ENCODE measurements around the gene CX3CR1.

CX3CR1 gene

GRCh38 chr3:39279745-39280517 is at the start of gene CX3CR1:
Gene CX3CR1 (minus strand): TSS chr3:39280036. CDS start chr3:39266509, 13,527 bp downstream.
- Histone ChIP-seq H3K4me2 (ENCODE audit: low read depth, low read length, poor library complexity, severe bottlenecking) (no peak within 1 kb of the TSS), H3K4me3 (ENCODE audit: insufficient read depth, low read length, poor library complexity, severe bottlenecking) (no peak within 1 kb of the TSS)

GRCh38 chr3:39329493-39329892 is 49.7 kb upstream of the CX3CR1 start, which contains the start of gene CCR8:
Gene CCR8 (plus strand): TSS chr3:39329709. CDS start chr3:39332332, 2,623 bp downstream.
- Histone ChIP-seq H3K4me2 (ENCODE audit: low read depth, low read length, poor library complexity, severe bottlenecking) (no peak within 1 kb of the TSS), H3K9me2 (replicated peaks; ENCODE audit: insufficient read depth, low read length) (no peaks in the 10 kb centered on the region), H3K27ac (ENCODE audit: low read depth, low read length) (no peak within 1 kb of the TSS), H3K9ac (ENCODE audit: low read length) (no peak within 1 kb of the TSS), H3K4me3 (ENCODE audit: insufficient read depth, low read length, poor library complexity, severe bottlenecking) (no peak within 1 kb of the TSS), H4K20me1 (ENCODE audit: low read depth, low read length) (no peaks in the 10 kb centered on the region), H3F3A (ENCODE audit: insufficient read depth) (no peaks in the 10 kb centered on the region), H3K79me2 (ENCODE audit: insufficient read depth, low read length) (no peaks in the 10 kb centered on the region), H3K9me3 (ENCODE audit: insufficient read depth, low read length) (no peaks in the 10 kb centered on the region), H2AFZ (ENCODE audit: low read depth, low read length, severe bottlenecking) (no peak within 1 kb of the TSS), H3K27me3 (ENCODE audit: low read length) (no peaks in the 10 kb centered on the region), H3K36me3 (ENCODE audit: low read length) (no peaks in the 10 kb centered on the region)
- TF ChIP-seq EZH2phosphoT487 (conservative IDR thresholded peaks at IDR 0.05; ENCODE audit: low read length) (no peak), CTCF (IDR thresholded peaks at IDR 0.05; ENCODE audit: insufficient read depth, low read length, poor library complexity, severe bottlenecking) (no peak)

More at GRCh38 chr3:39279745-39280517, at the start of gene CX3CR1:
- Histone ChIP-seq H4K20me1 (ENCODE audit: low read depth, low read length) (no peaks in the 10 kb centered on the region), H3K27ac (ENCODE audit: low read depth, low read length) (no peak within 1 kb of the TSS), H3K9me3 (ENCODE audit: insufficient read depth, low read length) (no peaks in the 10 kb centered on the region), H3K79me2 (ENCODE audit: insufficient read depth, low read length) (no peaks in the 10 kb centered on the region), H2AFZ (ENCODE audit: low read depth, low read length, severe bottlenecking) (no peak within 1 kb of the TSS), H3K36me3 (ENCODE audit: low read length) (no peaks in the 10 kb centered on the region), H3K27me3 (ENCODE audit: low read length) (no peaks in the 10 kb centered on the region), H3K9ac (ENCODE audit: low read length) (no peak within 1 kb of the TSS), H3F3A (ENCODE audit: insufficient read depth) (no peaks in the 10 kb centered on the region), H3K9me2 (replicated peaks; ENCODE audit: insufficient read depth, low read length) (no peaks in the 10 kb centered on the region)
- no peak for TF ChIP-seq EZH2phosphoT487 (conservative IDR thresholded peaks at IDR 0.05; ENCODE audit: low read length)
- no peak for TF ChIP-seq CTCF (IDR thresholded peaks at IDR 0.05; ENCODE audit: insufficient read depth, low read length, poor library complexity, severe bottlenecking)

GRCh38 chr3:39327746-39328349 is 48.0 kb upstream of the CX3CR1 start:
- no peaks in the 10 kb centered on the region for H3K9me2 ChIP-seq (replicated peaks; ENCODE audit: insufficient read depth, low read length)
- H2AFZ ChIP-seq (ENCODE audit: low read depth, low read length, severe bottlenecking), result no peak overlapping the region
- H3K9me3 ChIP-seq (ENCODE audit: insufficient read depth, low read length), result no peaks in the 10 kb centered on the region

More at GRCh38 chr3:39327746-39328349, 48.0 kb upstream of the CX3CR1 start:
- H3F3A ChIP-seq (ENCODE audit: insufficient read depth), result no peaks in the 10 kb centered on the region
- H3K4me3 ChIP-seq (ENCODE audit: insufficient read depth, low read length, poor library complexity, severe bottlenecking), result no peak overlapping the region
- no peak overlapping the region for H3K4me2 ChIP-seq (ENCODE audit: low read depth, low read length, poor library complexity, severe bottlenecking)
- no peaks in the 10 kb centered on the region for H3K36me3 ChIP-seq (ENCODE audit: low read length)
- no peaks in the 10 kb centered on the region for H3K79me2 ChIP-seq (ENCODE audit: insufficient read depth, low read length)
- no peaks in the 10 kb centered on the region for H3K27me3 ChIP-seq (ENCODE audit: low read length)
- H3K9ac ChIP-seq (ENCODE audit: low read length), result no peak overlapping the region
- TF ChIP-seq CTCF (IDR thresholded peaks at IDR 0.05; ENCODE audit: insufficient read depth, low read length, poor library complexity, severe bottlenecking) (no peak), EZH2phosphoT487 (conservative IDR thresholded peaks at IDR 0.05; ENCODE audit: low read length) (no peak)
- H4K20me1 ChIP-seq (ENCODE audit: low read depth, low read length), result no peaks in the 10 kb centered on the region
- H3K27ac ChIP-seq (ENCODE audit: low read depth, low read length), result no peak overlapping the region

Data from SU-DHL-6 (cell line).